Endometrial microvascular endothelial cells (primary cell): ENCODE data around the gene GLRX. TPM values are rescaled to one million over a fixed set of nuclear protein-coding genes. Genes with fewer than 3 reads are reported as not detected.

Source experiments
- in situ Hi-C: cut with HindIII; loops from 2 replicates; pipeline ENCODE4 v1.10.0; 2017; ENCODE audit warnings: low sequenced_read_pairs, low pct_unique_long_range_greater_than_20kb; ENCODE audit errors: inconsistent ontology term
- total RNA-seq: library from RNA; depleted of rRNA; stranded (reverse); fragments of >200 nt; gene quantifications from one replicate; pipeline ENCODE4 v1.2.3, GENCODE V29; 2015; ENCODE audit errors: inconsistent ontology term

Gene GLRX
- total RNA-seq, 1 donor from 2014 or later, result 59.8 TPM

- in situ Hi-C loops, result no loop called here
Measured at GRCh38 chr5:95799191-95799835, 23.2 kb downstream of the GLRX start.

- in situ Hi-C loops, result no loop called here
Measured at GRCh38 chr5:95798545-95798944, 24.0 kb downstream of the GLRX start.

GRCh38 chr5:95798048-95798447 is 24.5 kb downstream of the GLRX start:
- in situ Hi-C loops, result no loop called here

GRCh38 chr5:95797301-95797700 is 25.2 kb downstream of the GLRX start:
- in situ Hi-C loops, result no loop called here

- in situ Hi-C loops, result no loop called here
Measured at GRCh38 chr5:95794070-95794516, 28.4 kb downstream of the GLRX start.

- in situ Hi-C loops, result no loop called here
Measured at GRCh38 chr5:95791751-95792150, 30.8 kb downstream of the GLRX start.

GRCh38 chr5:95788493-95788892 is 34.0 kb downstream of the GLRX start:
- in situ Hi-C loops, result no loop called here

- in situ Hi-C loops, result no loop called here
Measured at GRCh38 chr5:95786821-95787418, 35.6 kb downstream of the GLRX start.

GRCh38 chr5:95784514-95785302 is 37.8 kb downstream of the GLRX start:
- in situ Hi-C loops, result no loop called here

- in situ Hi-C loops, result no loop called here
Measured at GRCh38 chr5:95783661-95784060, 38.9 kb downstream of the GLRX start.

- in situ Hi-C loops, result no loop called here
Measured at GRCh38 chr5:95782181-95782580, 40.3 kb downstream of the GLRX start.

- in situ Hi-C loops, result no loop called here
Measured at GRCh38 chr5:95781101-95781583, 41.4 kb downstream of the GLRX start.

GRCh38 chr5:95780597-95780996 is 41.9 kb downstream of the GLRX start:
- in situ Hi-C loops, result no loop called here

- in situ Hi-C loops, result no loop called here
Measured at GRCh38 chr5:95779611-95780010, 42.9 kb downstream of the GLRX start.

GRCh38 chr5:95778713-95779436 is 43.7 kb downstream of the GLRX start:
- in situ Hi-C loops, result no loop called here

- in situ Hi-C loops, result no loop called here
Measured at GRCh38 chr5:95777441-95777840, 45.1 kb downstream of the GLRX start.

- in situ Hi-C loops, result no loop called here
Measured at GRCh38 chr5:95773335-95774059, 49.0 kb downstream of the GLRX start.

GRCh38 chr5:95771892-95772291 is 50.6 kb downstream of the GLRX start:
- in situ Hi-C loops, result no loop called here
